GM18508 (cell line): ENCODE data around the gene RASA1.
"Not testable (repeated sequence)": the region's sequence is repeated elsewhere in the genome, so short reads cannot be mapped to it uniquely, and the experiment has no call there.

ENCODE experiments used
- ATAC-seq: cut with Tn5 transposase; IDR thresholded peaks from one replicate; pipeline ENCODE4 v1.9.1; 2021; ENCODE audit warnings: moderate number of reproducible peaks; ENCODE audit not compliant: insufficient read depth, unreplicated experiment

The RASA1 gene

DNA sequence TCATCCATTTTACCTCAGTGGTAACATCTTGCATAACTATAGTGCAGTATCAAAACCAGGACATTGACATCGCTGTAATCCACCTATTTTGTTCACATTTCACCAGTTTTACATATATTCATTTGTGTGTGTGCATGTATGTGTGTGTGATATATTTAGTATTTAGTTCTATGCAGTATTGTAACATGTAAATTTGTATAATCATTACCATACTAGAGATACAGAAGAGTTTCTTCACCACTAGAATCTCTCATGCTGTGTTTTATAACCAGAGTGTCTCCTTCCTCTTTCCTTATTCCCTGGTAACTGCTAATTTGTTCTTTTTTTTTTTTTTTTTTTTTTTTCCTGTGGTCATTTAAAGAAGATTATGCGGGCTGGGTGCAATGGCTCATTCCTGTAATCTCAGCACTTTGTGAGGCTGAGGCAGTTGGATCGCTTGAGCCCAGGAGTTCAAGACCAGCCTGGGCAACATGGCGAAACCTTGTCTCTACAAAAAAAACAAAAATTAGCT is 11.0 kb downstream of the RASA1 start:
- no peak for ATAC-seq

- no peak for ATAC-seq
These were observed 14.6 kb downstream of the RASA1 start for GRCh38 chr5:87282269-87282668.

GRCh38 chr5:87287266-87287665 is 19.6 kb downstream of the RASA1 start:
- not testable (repeated sequence) for ATAC-seq

- ATAC-seq: no peak
These were observed 31.1 kb downstream of the RASA1 start for GRCh38 chr5:87298692-87299362.

DNA sequence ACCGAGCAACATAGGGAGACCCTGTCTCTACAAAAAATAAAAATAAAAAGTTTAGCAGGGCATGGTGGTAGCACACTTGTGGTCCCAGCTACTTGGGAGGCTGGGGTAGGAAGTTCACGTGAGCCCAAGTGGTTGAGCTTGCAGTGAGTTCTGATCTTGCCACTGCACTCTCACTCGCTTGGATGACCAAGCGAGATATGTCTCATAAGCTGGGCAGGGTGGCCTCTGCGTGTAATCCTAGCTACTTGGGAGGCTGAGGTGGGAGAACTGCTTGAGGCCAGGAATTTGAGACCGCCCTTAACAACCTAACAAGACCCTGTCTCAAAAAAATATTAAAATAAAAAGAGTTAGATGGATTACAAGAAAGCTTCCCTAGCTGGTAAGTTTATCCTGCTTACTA is 32.5 kb downstream of the RASA1 start:
- ATAC-seq: no peak

- no peak for ATAC-seq
These were observed 33.1 kb downstream of the RASA1 start for GRCh38 chr5:87300744-87301143.

DNA sequence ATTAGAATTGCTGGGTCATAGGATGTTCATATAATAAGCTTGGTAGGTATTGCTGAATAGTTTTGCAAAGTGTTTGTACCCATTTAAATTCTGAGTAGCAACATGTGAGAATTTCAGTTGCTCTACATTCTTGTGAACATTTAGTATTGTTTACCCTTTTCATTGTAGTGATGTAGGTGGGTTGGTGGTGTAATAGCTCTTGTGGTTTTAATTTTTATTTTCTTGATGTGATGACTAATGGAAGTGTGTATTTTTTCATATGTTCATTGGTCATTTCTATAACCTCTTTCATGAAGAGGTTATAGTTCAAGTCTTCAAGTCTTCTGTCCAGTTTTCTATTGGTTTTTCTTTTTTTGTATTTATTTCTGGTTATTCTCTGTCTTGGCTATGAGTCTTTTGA is 34.4 kb downstream of the RASA1 start:
- no peak for ATAC-seq

DNA sequence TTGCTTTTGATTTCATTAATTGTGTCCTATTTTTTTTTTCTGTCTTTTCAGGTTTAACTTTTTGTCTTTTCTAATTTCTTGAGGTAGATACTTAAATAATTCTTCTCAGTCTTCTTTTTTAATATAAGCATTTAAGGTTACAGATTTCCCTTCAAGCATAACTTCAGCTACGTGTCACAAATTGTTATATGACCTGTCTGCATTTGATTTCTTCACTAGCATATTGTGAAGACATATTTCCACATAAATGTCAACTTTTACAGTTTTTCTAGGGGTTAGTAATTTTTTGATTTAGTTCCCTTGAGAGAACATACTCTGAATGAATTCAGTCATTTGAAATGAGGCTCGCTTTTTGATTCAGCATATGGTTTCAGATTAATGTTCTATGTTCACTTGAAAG is 35.6 kb downstream of the RASA1 start:
- ATAC-seq: no peak

DNA sequence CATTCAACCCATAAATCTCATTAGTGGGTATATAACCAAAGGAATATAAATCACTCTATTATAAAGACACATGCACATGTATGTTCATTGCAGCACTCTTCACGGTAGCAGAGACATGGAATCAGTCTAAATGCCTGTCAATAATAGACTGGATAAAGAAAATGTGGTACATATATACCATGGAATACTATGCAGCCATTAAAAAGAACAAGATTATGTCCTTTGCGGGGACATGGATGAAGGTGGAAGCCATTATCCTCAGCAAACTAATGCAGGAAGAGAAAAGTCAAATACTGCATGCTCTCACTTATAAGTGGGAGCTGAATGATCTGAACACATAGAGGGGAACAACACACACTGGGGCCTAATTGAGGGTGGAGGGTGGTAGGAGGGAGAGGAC is 38.4 kb downstream of the RASA1 start:
- ATAC-seq: not testable (repeated sequence)

- ATAC-seq: peak; percentile 91
These were observed 40.2 kb downstream of the RASA1 start for GRCh38 chr5:87307796-87308423.

- ATAC-seq: no peak
These were observed 44.0 kb downstream of the RASA1 start for GRCh38 chr5:87311405-87312279.

DNA sequence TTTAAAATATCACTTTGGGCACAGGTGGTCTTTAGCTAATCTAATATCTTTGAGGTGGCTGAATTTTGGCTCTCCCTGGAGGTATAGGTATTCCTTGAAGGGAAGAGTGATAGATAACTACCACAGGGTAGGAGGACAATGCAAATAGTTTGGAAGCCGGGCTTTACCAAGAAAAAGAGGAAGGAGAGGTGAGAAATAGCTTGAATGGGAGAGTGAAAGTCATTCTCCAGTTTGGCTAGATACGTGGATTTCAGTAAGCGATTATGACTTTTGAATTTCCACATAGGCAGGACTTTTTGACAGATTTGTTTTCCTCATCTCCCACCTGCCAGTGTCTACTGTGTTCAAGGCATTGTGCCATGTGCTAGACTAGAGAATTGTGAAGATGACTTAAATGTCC is 45.5 kb downstream of the RASA1 start:
- ATAC-seq: no peak

GRCh38 chr5:87319469-87319868 is 51.8 kb downstream of the RASA1 start:
- no peak for ATAC-seq

GRCh38 chr5:87321605-87322004 is 53.9 kb downstream of the RASA1 start:
- ATAC-seq: no peak

DNA sequence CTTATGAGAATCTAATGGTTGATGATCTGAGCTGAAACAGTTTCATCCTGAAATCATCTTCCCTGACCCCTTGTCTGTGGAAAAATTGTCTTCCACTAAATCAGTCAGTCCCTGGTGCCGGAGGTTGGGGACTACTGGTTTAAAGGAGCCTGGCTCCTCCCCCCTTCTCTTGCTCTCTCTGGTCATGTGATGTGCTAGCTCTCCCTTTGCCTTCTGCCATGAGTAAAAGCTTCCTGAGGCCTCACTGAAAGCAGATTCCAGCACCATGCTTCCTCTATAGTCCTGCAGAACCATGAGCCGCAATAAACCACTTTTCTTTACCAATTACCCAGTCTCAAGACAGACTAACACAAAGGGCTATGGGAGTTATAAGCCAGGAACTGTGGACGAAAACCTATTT is 54.7 kb downstream of the RASA1 start:
- ATAC-seq: no peak

DNA sequence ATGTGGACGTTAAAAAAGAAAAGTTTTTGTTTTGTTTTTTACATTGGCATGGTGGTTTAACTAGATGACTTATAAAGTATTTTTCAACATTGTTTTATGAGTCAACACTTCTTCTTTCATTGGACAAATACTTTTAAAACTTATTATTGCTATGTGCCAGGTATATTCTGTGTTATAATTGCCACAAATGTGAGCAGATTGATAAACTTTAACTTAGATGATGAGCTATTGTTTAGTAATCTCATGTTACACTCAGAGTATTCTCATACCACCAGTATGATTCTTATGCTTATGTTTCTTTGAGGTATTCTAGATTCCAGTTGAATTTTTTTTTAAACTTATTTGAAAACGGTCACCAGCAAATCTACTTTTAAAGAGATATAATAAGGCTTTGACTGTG is 60.3 kb downstream of the RASA1 start:
- no peak for ATAC-seq

DNA sequence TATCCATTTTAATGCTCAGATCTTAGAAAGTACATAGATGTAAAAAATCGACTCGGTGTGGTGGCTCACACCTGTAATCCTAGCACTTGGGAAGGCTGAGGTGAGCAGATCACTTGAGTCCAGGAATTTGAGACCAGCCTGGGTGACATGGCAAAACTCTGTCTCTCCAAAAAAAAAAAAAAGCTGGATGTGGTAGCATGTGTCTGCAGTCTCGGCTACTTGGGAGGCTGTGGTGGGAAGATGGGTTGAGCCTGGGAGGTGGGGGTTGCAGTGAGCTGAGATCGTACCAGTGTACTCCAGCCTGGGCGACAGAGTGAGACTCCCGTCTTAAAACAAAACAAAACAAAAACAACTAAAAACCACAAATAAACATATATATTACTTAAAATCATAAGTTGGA is 61.4 kb downstream of the RASA1 start:
- no peak for ATAC-seq

GRCh38 chr5:87339986-87340385 is 72.3 kb downstream of the RASA1 start:
- ATAC-seq: no peak

- peak; percentile 100 for ATAC-seq
These were observed 73.0 kb downstream of the RASA1 start for GRCh38 chr5:87340716-87341115.

- no peak for ATAC-seq
These were observed 79.6 kb downstream of the RASA1 start for GRCh38 chr5:87347272-87347671.

- no peak for ATAC-seq
These were observed 80.2 kb downstream of the RASA1 start for GRCh38 chr5:87347841-87348240.
